K562 (cell line): Measurements from ENCODE around the gene OR6S1. TPM values are rescaled to one million over a fixed set of nuclear protein-coding genes. Genes with fewer than 3 reads are reported as not detected.

Experiments
- ATAC-seq: fragments of 200-7000 bp; cut with Tn5 transposase; 3 replicates; pipeline ENCODE4 v1.9.1; 2020; ENCODE audit warnings: moderate library complexity
- BruUV-seq: library from RNA; stranded (reverse); fragments of 400-500 nt; replicated peaks from 2 replicates; lab custom pipeline; 2021; lab: Mats Ljungman, UMichigan
- CTCF ChIA-PET: fragments of 300-600 bp; formaldehyde crosslinking; extraction: SDS; loops from one replicate; lab custom pipeline; 2021; ENCODE audit warnings: low intra/inter-chr PET ratio; lab: Yijun Ruan, JAX
- POLR2A ChIA-PET: fragments of 300-600, 350-650 bp; sonication (Branson Sonifier 250); formaldehyde crosslinking; extraction: SDS; loops from one replicate; lab custom pipeline; 2021; ENCODE audit warnings: antibody characterized with exemption, inconsistent platforms; lab: Yijun Ruan, JAX
- DNase-seq, 4 experiments: peaks; one replicate each; pipeline versions ENCODE4 v3.0.0 to v3.0.0-alpha.2; 2011 to 2018; ENCODE audit warnings: low spot score in 3 of 4, mixed read lengths in 3 of 4; ENCODE audit errors: extremely low read depth in 1 of 4
- FAIRE-seq: peaks from 2 replicates; lab custom pipeline; 2011; peaks lifted over from hg19 to GRCh38; lab: Jason Lieb, UNC
- H2AFZ ChIP-seq: 2 replicates; pipeline ENCODE4 v1.6.0; 2011; ENCODE audit warnings: low read depth, low read length, control low read depth, inconsistent platforms
- H3K27ac ChIP-seq: fragments of 200-600 bp; 3 replicates; pipeline ENCODE4 v1.8.0; 2011; ENCODE audit warnings: low read depth, mild to moderate bottlenecking, control low read depth, inconsistent platforms, low read length, moderate library complexity, mixed read lengths; ENCODE audit errors: extremely low read depth
- H3K27me3 ChIP-seq, 2 experiments: fragments of 300-600 bp in 1 of 2; 2 replicates in 1 of 2; 3 replicates in 1 of 2; pipeline versions ENCODE4 v1.6.0 to v1.8.0; 2011; ENCODE audit warnings: inconsistent platforms in 2 of 2, low read length in 2 of 2, mild to moderate bottlenecking in 1 of 2, mixed read lengths in 1 of 2, moderate library complexity in 1 of 2; ENCODE audit not compliant: control insufficient read depth in 2 of 2, insufficient read depth in 2 of 2
- H3K36me3 ChIP-seq: fragments of 300-600 bp; 3 replicates; pipeline ENCODE4 v1.8.0; 2011; ENCODE audit warnings: mild to moderate bottlenecking, low read length, inconsistent platforms; ENCODE audit not compliant: control insufficient read depth, insufficient read depth
- H3K4me1 ChIP-seq, 2 experiments: fragments of 200-600 bp in 1 of 2; replicated peaks in 1 of 2; 2 replicates in 1 of 2; 3 replicates in 1 of 2; pipeline versions ENCODE4 v1.5.1 to v1.8.0; 2011; ENCODE audit warnings: inconsistent platforms in 2 of 2, low read length in 2 of 2, mild to moderate bottlenecking in 1 of 2, mixed read lengths in 1 of 2, moderate library complexity in 1 of 2; ENCODE audit not compliant: control insufficient read depth in 2 of 2, insufficient read depth in 2 of 2
- H3K4me2 ChIP-seq: 2 replicates; pipeline ENCODE4 v1.6.1; 2011; ENCODE audit warnings: low read length, control low read depth, inconsistent platforms, mixed read lengths; ENCODE audit not compliant: insufficient read depth
- H3K4me3 ChIP-seq: fragments of 200-600 bp; sonication (generic), shearing (Covaris generic); 2 replicates; pipeline ENCODE4 v1.5.1; 2016; ENCODE audit warnings: control low read depth, inconsistent platforms
- H3K79me2 ChIP-seq: fragments of 200-600 bp; 3 replicates; pipeline ENCODE4 v1.8.0; 2011; ENCODE audit warnings: low read length, inconsistent platforms; ENCODE audit not compliant: control insufficient read depth, insufficient read depth
- H3K9ac ChIP-seq, 2 experiments: 2 replicates each; pipeline versions ENCODE4 v1.6.0 to v1.6.1; 2011; ENCODE audit warnings: low read depth in 2 of 2, low read length in 2 of 2, control low read depth in 1 of 2, inconsistent platforms in 1 of 2, mild to moderate bottlenecking in 1 of 2, mixed read lengths in 1 of 2; ENCODE audit not compliant: insufficient read depth in 1 of 2
- H3K9me1 ChIP-seq: one replicate; pipeline ENCODE4 v1.6.0; 2011; ENCODE audit warnings: inconsistent platforms, mild to moderate bottlenecking, low read length, moderate library complexity; ENCODE audit not compliant: control insufficient read depth, insufficient read depth
- H3K9me3 ChIP-seq: replicated peaks from 2 replicates; pipeline ENCODE4 v1.5.1; 2011; ENCODE audit warnings: low read depth, low read length, inconsistent platforms; ENCODE audit not compliant: control insufficient read depth, insufficient read depth
- H4K20me1 ChIP-seq: replicated peaks from 2 replicates; pipeline ENCODE4 v1.6.1; 2011; ENCODE audit warnings: low read length, inconsistent platforms, mixed read lengths; ENCODE audit not compliant: control insufficient read depth, insufficient read depth
- CEBPG ChIP-seq, 3 experiments: fragments of 200-800 bp in 1 of 3; sonication (Bioruptor generic) in 1 of 3; sonication (generic) in 1 of 3; formaldehyde crosslinking in 1 of 3; IDR thresholded peaks in 2 of 3; conservative IDR thresholded peaks in 1 of 3; 2 replicates each; pipeline versions ENCODE4 v1.6.1 to v1.8.0; 2016 to 2022; ENCODE audit warnings: missing compliant biosample characterization in 2 of 3, missing genetic modification characterization in 2 of 3, mild to moderate bottlenecking in 1 of 3, missing genetic modification reagents in 1 of 3
- GATAD2B ChIP-seq: fragments of 450-650 bp; IDR thresholded peaks from 2 replicates; pipeline ENCODE4 v1.6.1; 2017; ENCODE audit warnings: mild to moderate bottlenecking, borderline replicate concordance
- MAZ ChIP-seq, 2 experiments: fragments of 450-650 bp in 1 of 2; sonication (generic) in 1 of 2; formaldehyde crosslinking; IDR thresholded peaks in 1 of 2; conservative IDR thresholded peaks in 1 of 2; 2 replicates each; pipeline versions ENCODE4 v1.4.0 to v1.5.0; 2020; ENCODE audit warnings: mild to moderate bottlenecking in 1 of 2, missing genetic modification reagents in 1 of 2
- SPI1 ChIP-seq: IDR thresholded peaks from 2 replicates; pipeline ENCODE4 v1.6.1; 2011; ENCODE audit warnings: low read depth, low read length, control low read depth, borderline replicate concordance
- TAL1 ChIP-seq: fragments of 450-650 bp; IDR thresholded peaks from 2 replicates; pipeline ENCODE4 v1.6.1; 2016; ENCODE audit warnings: mild to moderate bottlenecking
- ZNF174 ChIP-seq: fragments of 250-450 bp; sonication (Bioruptor Pico); IDR thresholded peaks from 2 replicates; pipeline ENCODE4 v1.4.0; 2020; ENCODE audit warnings: mild to moderate bottlenecking
- WGBS: fragments of 100-300 bp; shearing (Covaris generic); methylation state at CpG from one replicate; pipeline ENCODE4 v1.1.6; 2016; ENCODE audit warnings: low coverage, mixed read lengths; ENCODE audit not compliant: insufficient coverage; ENCODE audit errors: missing lambda C conversion rate; 5-methylcytosine and 5-hydroxymethylcytosine counted together
- in situ Hi-C: fragments of 300-500 bp; cut with MboI; formaldehyde crosslinking; loops from 4 replicates; pipeline ENCODE4 v1.15.0; 2018; ENCODE audit warnings: inconsistent platforms, mixed read lengths
- intact Hi-C: fragments of 100-400 bp; cut with micrococcal nuclease; formaldehyde crosslinking; loops from 2 replicates; pipeline ENCODE4 v1.14.2; 2022
- polyA plus RNA-seq, 8 experiments: library from polyadenylated mRNA; depleted of rRNA in 4 of 8; stranded (reverse) in 5 of 8; unstranded in 3 of 8; fragments of >200 nt; fragmentation: Nextera tagmentation in 2 of 8; fragmentation: Illumina TruSeq in 1 of 8; extraction: Ambion mirVana in 2 of 8; extraction: Trizol in 1 of 8; gene quantifications; 2 replicates each; pipeline versions ENCODE4 v1.2.1 to v1.2.3, GENCODE V29; 2011 to 2014; ENCODE audit warnings: inconsistent platforms in 1 of 8, missing spikeins in 1 of 8
- total RNA-seq, 7 experiments: library from RNA; depleted of rRNA in 6 of 7; stranded (reverse); fragments of >200 nt in 6 of 7; fragmentation: Illumina TruSeq in 2 of 7; extraction: Trizol in 2 of 7; gene quantifications; 2 replicates each; pipeline versions ENCODE4 v1.2.1 to v1.2.3, GENCODE V29; 2011 to 2021; ENCODE audit warnings: low replicate concordance in 1 of 7

OR6S1 gene
- total and polyA plus RNA-seq, 9 of the 15 experiments (the other 6 are each of a cell fraction or from before 2014, with no cell fraction given) = not detected

- H3K4me3 ChIP-seq = no peak overlapping the region
- no peak for DNase-seq
- no peaks in the 10 kb centered on the region for H3K79me2 ChIP-seq
- no TSS peak for BruUV-seq
- TF ChIP-seq GATAD2B (no peak), ZNF174 (CRISPR knock-in tag) (no peak), TAL1 (no peak), MAZ (CRISPR knock-in tag; conservative IDR thresholded peaks at IDR 0.05 in 1 of 2, IDR thresholded peaks at IDR 0.05 in 1 of 2) (no peak), SPI1 (no peak), CEBPG (CRISPR knock-in tag; IDR thresholded peaks at IDR 0.05) (no peak), CEBPG (tag; conservative IDR thresholded peaks at IDR 0.05 in 1 of 2, IDR thresholded peaks at IDR 0.05 in 1 of 2) (no peak)
- TF ChIP-seq, all 486 proteins: peak for 0
- peaks cover 7% of the 10 kb centered on the region; the same call in 1 of the 2 replicates for H4K20me1 ChIP-seq
- H3K27ac ChIP-seq = no peak overlapping the region
- in situ Hi-C loops (no loop called here), intact Hi-C loops (no loop called here)
- no peaks in the 10 kb centered on the region for H3K36me3 ChIP-seq
- CTCF ChIA-PET = no interaction called here
- no peak overlapping the region for H2AFZ ChIP-seq
- POLR2A ChIA-PET = no interaction called here
- H3K4me1 ChIP-seq = peaks cover 11 to 17% of the 10 kb centered on the region in 2 experiments; a peak in 3 of 5 replicates
- H3K27me3 ChIP-seq = peaks cover 0 to 23% of the 10 kb centered on the region in 2 experiments; a peak in 2 of 5 replicates
- H3K4me2 ChIP-seq = no peak overlapping the region
- H3K9me3 ChIP-seq = no peaks in the 10 kb centered on the region
- no peaks in the 10 kb centered on the region for H3K9me1 ChIP-seq
- WGBS = 48% methylated on average over 2 of the region's 2 CpGs
- FAIRE-seq = no peak
- ATAC-seq = no peak
- no peak overlapping the region for H3K9ac ChIP-seq
Measured at GRCh38 chr14:20661197-20661596, 19.7 kb upstream of the OR6S1 start.
